DMS53 (cell line): Measurements from ENCODE around the gene KARS1.

Experiments used
- DNase-seq: peaks from one replicate; lab custom pipeline; 2025; lab: John Stamatoyannopoulos, UW

Gene KARS1

GRCh38 chr16:75579281-75579834, 68.1 kb downstream of the KARS1 start:
- DNase-seq: no peak

- no peak for DNase-seq
These were observed 68.7 kb downstream of the KARS1 start for GRCh38 chr16:75578725-75579124.

GRCh38 chr16:75578212-75578611, 69.3 kb downstream of the KARS1 start:
- no peak for DNase-seq
